Thyroid gland (tissue), 4 donors: Measurements from ENCODE around the gene ANGPTL5. TPM values are rescaled to one million over a fixed set of nuclear protein-coding genes. Genes with fewer than 3 reads are reported as not detected.

ENCODE experiments used
- DNase-seq, 2 donors: peaks; one replicate each; pipeline ENCODE4 v3.0.0-alpha.2; 2019
- H3K27ac ChIP-seq, 3 donors: fragments of 200-600 bp; sonication (generic); 1 replicate in 2 of 3; 2 replicates in 1 of 3; pipeline ENCODE4 v1.5.1; 2016 to 2019; ENCODE audit warnings: mild to moderate bottlenecking in 1 of 3, moderate library complexity in 1 of 3
- H3K27me3 ChIP-seq: fragments of 200-600 bp; sonication (generic); one replicate; pipeline ENCODE4 v1.5.1; 2019
- H3K36me3 ChIP-seq, 2 donors: fragments of 200-600 bp; sonication (generic); one replicate each; pipeline ENCODE4 v1.5.1; 2016 to 2019
- H3K4me1 ChIP-seq, 2 donors: fragments of 200-600 bp; sonication (generic); one replicate each; pipeline ENCODE4 v1.5.1; 2017 to 2019
- H3K4me3 ChIP-seq, 3 donors: fragments of 200-600 bp; sonication (generic); replicated peaks in 1 of 3; 1 replicate in 2 of 3; 2 replicates in 1 of 3; pipeline ENCODE4 v1.5.1; 2016; ENCODE audit warnings: mild to moderate bottlenecking in 1 of 3
- H3K9me3 ChIP-seq: fragments of 200-600 bp; sonication (generic); one replicate; pipeline ENCODE4 v1.5.1; 2017
- POLR2A ChIP-seq, 2 donors: fragments of 450-650 bp; IDR thresholded peaks; one replicate each; pipeline ENCODE4 v1.6.1; 2017; ENCODE audit warnings: antibody characterized with exemption in 2 of 2, mild to moderate bottlenecking in 2 of 2, moderate library complexity in 1 of 2
- WGBS, 2 donors: methylation state at CpG; one replicate each; pipeline ENCODE4 v1.1.5; 2017; 5-methylcytosine and 5-hydroxymethylcytosine counted together
- intact Hi-C: fragments of 100-400 bp; cut with DNase I; formaldehyde crosslinking; loops from one replicate; pipeline ENCODE4 v1.15.1; 2023
- total RNA-seq, 4 donors: library from RNA; depleted of rRNA; stranded (reverse); fragments of >200 nt; gene quantifications; one replicate each; pipeline ENCODE4 v1.2.3, GENCODE V29; 2016
- TF ChIP-seq, protein P1 (sequence below), 6 experiments: fragments of 200-600 bp in 3 of 6; fragments of 450-650 bp in 3 of 6; sonication (generic) in 3 of 6; IDR thresholded peaks; one replicate each; pipeline ENCODE4 v1.5.1; 2016 to 2019; ENCODE audit warnings: antibody characterized with exemption in 6 of 6, mild to moderate bottlenecking in 2 of 6, inconsistent platforms in 1 of 6, moderate library complexity in 1 of 6

The ANGPTL5 gene
- total RNA-seq, 4 donors from 2014 or later = 0.63 to 2.3 (median 1.2) TPM; not detected in 1

DNA sequence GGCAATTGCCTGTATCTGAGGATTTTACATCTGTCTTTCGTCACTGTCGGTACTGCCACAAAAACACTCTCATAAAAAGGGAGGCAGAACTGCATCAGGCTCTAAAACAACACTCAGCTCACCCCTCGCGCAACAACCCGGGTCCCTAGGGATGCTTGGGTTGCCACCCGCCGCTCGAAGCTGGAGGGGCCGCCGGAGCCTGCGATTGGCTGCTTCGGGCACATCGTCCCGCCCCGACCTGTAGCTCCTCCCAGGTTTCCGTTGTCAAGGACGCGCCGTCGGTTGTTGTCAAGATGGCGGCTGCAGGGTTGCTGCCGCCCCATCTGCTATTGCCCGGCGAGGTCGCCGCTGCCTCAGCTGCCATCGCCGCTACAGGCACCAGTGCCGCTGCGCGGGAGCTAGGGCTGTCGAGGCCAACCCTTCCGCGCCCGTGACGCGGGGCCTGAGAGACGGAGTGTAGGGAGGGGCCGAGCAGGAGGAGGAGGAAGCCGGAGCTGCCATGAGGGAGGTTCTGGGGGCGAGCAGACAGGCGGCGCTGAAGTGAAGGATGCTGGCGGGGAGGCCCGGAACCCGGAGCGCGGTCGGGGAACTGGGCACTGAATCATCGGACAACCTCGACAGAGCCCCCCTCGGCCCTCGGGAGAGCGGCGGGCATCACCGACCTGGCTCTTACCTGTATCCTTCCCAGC, 1.4 kb downstream of the ANGPTL5 start, which contains the start of gene CEP126:
TSS of gene CEP126 (plus strand) at position 273 of the 689 bp plus-strand sequence. CDS start at position 548, 275 bp downstream.
- peak in 1 of 2 donors; percentile 73 for TF ChIP-seq POLR2A (IDR thresholded peaks at IDR 0.05)
- TF ChIP-seq, protein P1, sequence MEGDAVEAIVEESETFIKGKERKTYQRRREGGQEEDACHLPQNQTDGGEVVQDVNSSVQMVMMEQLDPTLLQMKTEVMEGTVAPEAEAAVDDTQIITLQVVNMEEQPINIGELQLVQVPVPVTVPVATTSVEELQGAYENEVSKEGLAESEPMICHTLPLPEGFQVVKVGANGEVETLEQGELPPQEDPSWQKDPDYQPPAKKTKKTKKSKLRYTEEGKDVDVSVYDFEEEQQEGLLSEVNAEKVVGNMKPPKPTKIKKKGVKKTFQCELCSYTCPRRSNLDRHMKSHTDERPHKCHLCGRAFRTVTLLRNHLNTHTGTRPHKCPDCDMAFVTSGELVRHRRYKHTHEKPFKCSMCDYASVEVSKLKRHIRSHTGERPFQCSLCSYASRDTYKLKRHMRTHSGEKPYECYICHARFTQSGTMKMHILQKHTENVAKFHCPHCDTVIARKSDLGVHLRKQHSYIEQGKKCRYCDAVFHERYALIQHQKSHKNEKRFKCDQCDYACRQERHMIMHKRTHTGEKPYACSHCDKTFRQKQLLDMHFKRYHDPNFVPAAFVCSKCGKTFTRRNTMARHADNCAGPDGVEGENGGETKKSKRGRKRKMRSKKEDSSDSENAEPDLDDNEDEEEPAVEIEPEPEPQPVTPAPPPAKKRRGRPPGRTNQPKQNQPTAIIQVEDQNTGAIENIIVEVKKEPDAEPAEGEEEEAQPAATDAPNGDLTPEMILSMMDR (IDR thresholded peaks at IDR 0.05) = peak in 4 of 6 experiments; percentile 28 to 56 (median 45)
- no peaks in the 10 kb centered on the region for H3K36me3 ChIP-seq
- intact Hi-C loops = no loop called here
- H3K27ac ChIP-seq = peak within 1 kb of the TSS; percentile 64 to 82 (median 77)
- no peaks in the 10 kb centered on the region for H3K9me3 ChIP-seq
- peaks cover 6 to 7% of the 10 kb centered on the region in 2 donors for H3K4me1 ChIP-seq
- WGBS, 2 donors = 0 to 1% methylated on average over 24 to 43 of the region's 56 CpGs
- no peaks in the 10 kb centered on the region for H3K27me3 ChIP-seq
- peak; percentile 92 to 94 for DNase-seq
- H3K4me3 ChIP-seq = peak within 1 kb of the TSS; percentile 56 to 86 (median 58)

DNA sequence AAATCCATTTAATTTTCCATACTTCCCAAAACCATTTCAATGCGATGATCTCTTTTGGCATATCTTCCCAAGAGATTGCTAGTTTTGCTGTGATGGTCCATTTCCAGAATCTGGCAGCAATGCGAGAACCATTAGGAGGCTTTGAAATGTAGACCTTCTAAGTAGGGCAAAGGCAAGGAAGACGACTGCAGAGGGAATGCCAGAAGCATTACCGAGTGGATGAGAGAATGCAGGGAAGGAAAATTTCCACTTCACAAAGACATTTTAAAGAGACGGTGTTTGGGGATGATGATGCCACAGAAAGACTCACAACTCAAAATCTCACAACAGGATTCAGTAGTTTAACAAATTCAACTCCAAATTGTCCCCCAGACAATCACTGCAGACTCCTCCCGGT, 2.0 kb downstream of the ANGPTL5 start:
- Histone ChIP-seq H3K27me3 (no peaks in the 10 kb centered on the region), H3K9me3 (no peaks in the 10 kb centered on the region), H3K4me1 (peaks cover 6 to 7% of the 10 kb centered on the region in 2 donors), H3K36me3 (no peaks in the 10 kb centered on the region), H3K27ac (peak overlapping the region in 2 of 3 donors; percentile 12 to 82), H3K4me3 (peak overlapping the region; percentile 56 to 86 (median 58))
- TF ChIP-seq POLR2A (IDR thresholded peaks at IDR 0.05) = no peak
- TF ChIP-seq, protein P1 (IDR thresholded peaks at IDR 0.05) = no peak
- intact Hi-C loops = no loop called here
- DNase-seq = no peak
- 9 to 10% methylated on average over 6 of the region's 6 CpGs for WGBS, 2 donors

DNA sequence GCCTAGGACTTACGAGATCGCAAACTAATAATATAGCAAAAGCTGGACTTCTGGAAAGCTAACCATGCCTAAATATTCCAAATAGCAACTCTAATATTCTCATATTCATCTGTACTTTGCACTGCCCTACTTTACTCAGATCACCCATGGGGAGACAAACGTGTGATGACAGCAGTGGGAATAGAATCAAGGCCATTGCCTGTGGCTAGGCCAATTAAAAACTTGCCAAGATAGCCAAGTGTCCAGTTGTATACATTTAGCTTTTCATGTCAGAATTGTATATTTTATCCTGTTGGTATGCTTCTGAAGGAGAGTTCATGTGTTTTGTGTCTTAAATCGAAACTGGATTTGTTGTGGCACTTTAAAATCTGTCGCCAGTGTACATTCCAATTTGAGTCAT, 2.7 kb downstream of the ANGPTL5 start:
- Histone ChIP-seq H3K27me3 (no peaks in the 10 kb centered on the region), H3K4me1 (peaks cover 6 to 7% of the 10 kb centered on the region in 2 donors), H3K9me3 (no peaks in the 10 kb centered on the region), H3K4me3 (no peak overlapping the region), H3K27ac (no peak overlapping the region), H3K36me3 (no peaks in the 10 kb centered on the region)
- 86 to 87% methylated on average over 5 of the region's 5 CpGs for WGBS, 2 donors
- intact Hi-C loops = no loop called here
- DNase-seq = no peak
- TF ChIP-seq POLR2A (IDR thresholded peaks at IDR 0.05) = no peak
- TF ChIP-seq, protein P1 (IDR thresholded peaks at IDR 0.05) = no peak

DNA sequence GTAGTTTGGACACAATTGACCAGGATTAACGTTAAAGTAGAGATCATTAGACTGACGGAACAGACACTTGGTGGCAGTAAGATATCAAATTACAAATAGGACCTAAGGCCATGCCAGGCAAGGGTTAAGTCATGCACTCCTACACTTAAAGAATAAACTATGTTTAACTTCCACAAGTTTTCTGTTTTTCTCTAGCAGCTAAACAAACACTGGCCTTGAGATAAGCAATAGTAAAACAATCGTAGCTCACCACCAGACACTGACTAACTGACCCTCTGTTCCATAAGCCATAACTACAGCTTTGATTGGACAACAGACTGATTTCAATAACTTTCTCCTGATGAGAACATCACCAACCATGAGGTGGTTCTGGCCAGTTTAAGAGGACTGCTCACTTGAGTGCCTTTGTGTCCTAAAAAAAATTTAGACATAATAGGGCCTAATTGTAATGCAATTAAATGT, 3.5 kb downstream of the ANGPTL5 start:
- Histone ChIP-seq H3K4me3 (no peak overlapping the region), H3K36me3 (no peaks in the 10 kb centered on the region), H3K4me1 (peaks cover 6 to 7% of the 10 kb centered on the region in 2 donors), H3K27me3 (no peaks in the 10 kb centered on the region), H3K9me3 (no peaks in the 10 kb centered on the region), H3K27ac (no peak overlapping the region)
- intact Hi-C loops = no loop called here
- TF ChIP-seq POLR2A (IDR thresholded peaks at IDR 0.05) = no peak
- TF ChIP-seq, protein P1 (IDR thresholded peaks at IDR 0.05) = no peak
- no peak for DNase-seq
- 45 to 60% methylated on average over 3 of the region's 3 CpGs for WGBS, 2 donors

DNA sequence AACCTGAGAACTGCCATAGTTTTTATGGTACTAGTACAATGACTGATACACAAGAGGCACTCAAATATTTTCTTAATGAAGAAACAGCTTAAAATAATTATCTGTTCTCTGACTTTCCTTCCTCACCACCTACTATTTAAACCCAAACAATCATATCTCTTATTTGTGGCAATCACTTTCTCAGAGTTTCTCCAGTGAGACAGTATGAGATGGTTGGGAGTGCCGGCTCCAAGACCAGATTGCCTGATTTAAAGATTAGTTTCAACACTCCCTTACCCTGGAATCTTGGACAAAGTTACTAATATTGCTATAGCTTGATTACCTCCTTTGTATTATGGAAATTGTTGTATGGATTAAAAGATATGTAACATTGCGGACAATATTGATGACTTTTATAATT, 7.2 kb downstream of the ANGPTL5 start:
- no peaks in the 10 kb centered on the region for H3K9me3 ChIP-seq
- DNase-seq = no peak
- WGBS, 2 donors = 93 to 94% methylated on average over 2 of the region's 2 CpGs
- no peaks in the 10 kb centered on the region for H3K36me3 ChIP-seq
- no peaks in the 10 kb centered on the region for H3K4me1 ChIP-seq
- no peaks in the 10 kb centered on the region for H3K27me3 ChIP-seq
- no peak overlapping the region for H3K4me3 ChIP-seq
- H3K27ac ChIP-seq = no peak overlapping the region
- intact Hi-C loops = no loop called here
- TF ChIP-seq, protein P1 (IDR thresholded peaks at IDR 0.05) = no peak
- no peak for TF ChIP-seq POLR2A (IDR thresholded peaks at IDR 0.05)
